SK-N-MC (cell line): ENCODE measurements around the gene ACOX1.

Experiments used
- DNase-seq: peaks from one replicate; pipeline ENCODE4 v3.0.0-alpha.2; 2011; ENCODE audit warnings: low read depth, low spot score
- H3K27ac ChIP-seq: fragments of 200-600 bp; sonication (generic); 2 replicates; pipeline ENCODE4 v1.5.1; 2016; ENCODE audit warnings: mixed run types
- H3K36me3 ChIP-seq: fragments of 200-600 bp; sonication (generic); 2 replicates; pipeline ENCODE4 v1.6.1; 2017; ENCODE audit warnings: antibody characterized with exemption, low read length, mixed read lengths; ENCODE audit not compliant: insufficient read depth
- H3K4me3 ChIP-seq: fragments of 200-600 bp; sonication (generic); 2 replicates; pipeline ENCODE4 v1.5.1; 2016
- H3K9ac ChIP-seq: fragments of 200-600 bp; sonication (generic); 2 replicates; pipeline ENCODE4 v1.8.0; 2017; ENCODE audit warnings: mixed run types, mixed read lengths; ENCODE audit not compliant: insufficient read length
- H3K9me3 ChIP-seq: fragments of 200-600 bp; sonication (generic); 2 replicates; pipeline ENCODE4 v1.6.1; 2017; ENCODE audit warnings: low read depth, mild to moderate bottlenecking, antibody characterized with exemption, low read length, moderate library complexity, mixed read lengths
- EZH2 ChIP-seq: fragments of 200-600 bp; sonication (generic); IDR thresholded peaks from one replicate; pipeline ENCODE4 v1.6.1; 2017; ENCODE audit warnings: antibody characterized with exemption
- FOXP2 ChIP-seq: optimal IDR thresholded peaks from 2 replicates; pipeline ENCODE3; 2011; ENCODE audit warnings: mild to moderate bottlenecking, moderate library complexity; ENCODE audit not compliant: insufficient read depth; ENCODE audit errors: extremely low read length, control extremely low read depth
- POLR2AphosphoS5 ChIP-seq: IDR thresholded peaks from 2 replicates; pipeline ENCODE4 v1.6.1; 2012; ENCODE audit warnings: mild to moderate bottlenecking, low read depth, low read length, borderline replicate concordance

Gene ACOX1

GRCh38 chr17:75959051-75959838 lies 19.7 kb downstream of the ACOX1 start:
- DNase-seq = no peak
- Histone ChIP-seq H3K9ac (no peak overlapping the region), H3K36me3 (peaks cover 16% of the 10 kb centered on the region), H3K9me3 (no peaks in the 10 kb centered on the region), H3K4me3 (no peak overlapping the region), H3K27ac (peak overlapping the region; percentile 58)
- TF ChIP-seq POLR2AphosphoS5 (no peak), EZH2 (no peak), FOXP2 (no peak)

GRCh38 chr17:75950855-75951554 lies 28.0 kb downstream of the ACOX1 start:
- Histone ChIP-seq H3K9ac (no peak overlapping the region), H3K36me3 (peaks cover 65% of the 10 kb centered on the region), H3K27ac (peak overlapping the region; percentile 52; the same call in 1 of the 2 replicates), H3K9me3 (no peaks in the 10 kb centered on the region), H3K4me3 (no peak overlapping the region)
- TF ChIP-seq POLR2AphosphoS5 (no peak), EZH2 (no peak), FOXP2 (no peak)
- DNase-seq = no peak

GRCh38 chr17:75950421-75950820 lies 28.5 kb downstream of the ACOX1 start:
- no peak for TF ChIP-seq EZH2
- Histone ChIP-seq H3K27ac (no peak overlapping the region), H3K4me3 (no peak overlapping the region), H3K9ac (no peak overlapping the region), H3K9me3 (no peaks in the 10 kb centered on the region), H3K36me3 (peaks cover 66% of the 10 kb centered on the region)
- no peak for DNase-seq

- no peaks in the 10 kb centered on the region for H3K9me3 ChIP-seq
- no peak overlapping the region for H3K4me3 ChIP-seq
- H3K36me3 ChIP-seq = peaks cover 33% of the 10 kb centered on the region
- no peak overlapping the region for H3K27ac ChIP-seq
- DNase-seq = no peak
- TF ChIP-seq EZH2 = no peak
- no peak overlapping the region for H3K9ac ChIP-seq
Observed at GRCh38 chr17:75945211-75945610, 33.8 kb downstream of the ACOX1 start.

- Histone ChIP-seq H3K9ac (no peak overlapping the region), H3K27ac (no peak overlapping the region)
Observed at GRCh38 chr17:75943491-75943890, 35.5 kb downstream of the ACOX1 start.

GRCh38 chr17:75942473-75942872 lies 36.5 kb downstream of the ACOX1 start:
- peaks cover 13% of the 10 kb centered on the region for H3K36me3 ChIP-seq
- no peaks in the 10 kb centered on the region for H3K9me3 ChIP-seq
- H3K27ac ChIP-seq = no peak overlapping the region
- H3K4me3 ChIP-seq = no peak overlapping the region
- TF ChIP-seq POLR2AphosphoS5 = no peak
- TF ChIP-seq FOXP2 = no peak
- TF ChIP-seq EZH2 = no peak
- no peak overlapping the region for H3K9ac ChIP-seq
- no peak for DNase-seq

More at GRCh38 chr17:75943491-75943890, 35.5 kb downstream of the ACOX1 start:
- H3K9me3 ChIP-seq = no peaks in the 10 kb centered on the region
- no peak overlapping the region for H3K4me3 ChIP-seq
- DNase-seq = no peak
- TF ChIP-seq EZH2 (no peak), FOXP2 (no peak), POLR2AphosphoS5 (no peak)
- peaks cover 21% of the 10 kb centered on the region for H3K36me3 ChIP-seq

GRCh38 chr17:75941442-75941819 lies 37.5 kb downstream of the ACOX1 start:
- TF ChIP-seq FOXP2 (no peak), POLR2AphosphoS5 (no peak), EZH2 (no peak)
- Histone ChIP-seq H3K9me3 (no peaks in the 10 kb centered on the region), H3K36me3 (peaks cover 9% of the 10 kb centered on the region), H3K9ac (peak overlapping the region; percentile 54), H3K4me3 (peak overlapping the region; percentile 94), H3K27ac (0 out of 2 replicates have a peak overlapping the region, but pooled peaks have one; percentile 16)
- DNase-seq = no peak

- Histone ChIP-seq H3K9ac (peak within 1 kb of the TSS; percentile 94), H3K4me3 (peak within 1 kb of the TSS; percentile 94), H3K36me3 (peaks cover 4% of the 10 kb centered on the region), H3K27ac (peak within 1 kb of the TSS; percentile 39; the same call in 1 of the 2 replicates), H3K9me3 (no peaks in the 10 kb centered on the region)
- TF ChIP-seq EZH2 = no peak
- peak; percentile 96 for TF ChIP-seq POLR2AphosphoS5
- no peak for TF ChIP-seq FOXP2
- peak; percentile 34 for DNase-seq
Observed at GRCh38 chr17:75940727-75941441, 38.1 kb downstream of the ACOX1 start, which contains the start of gene FBF1. Gene FBF1, minus strand, starts transcription at chr17:75941042. Its CDS starts 2,893 bp downstream, at chr17:75938149.
